ENCODE results near the gene SNX22.

SNX22 gene

GRCh38 chr15:64134345-64134829, 17.1 kb upstream of the SNX22 start:
- no peak for DNase-seq (ENCODE audit: low spot score)

GRCh38 chr15:64136347-64136746, 15.2 kb upstream of the SNX22 start:
- DNase-seq (ENCODE audit: low spot score), result no peak

- DNase-seq (ENCODE audit: low spot score), result no peak
These were observed 14.2 kb upstream of the SNX22 start for GRCh38 chr15:64137226-64137833.

GRCh38 chr15:64138331-64138941, 13.1 kb upstream of the SNX22 start:
- no peak for DNase-seq (ENCODE audit: low spot score)

- DNase-seq (ENCODE audit: low spot score), result no peak
These were observed 9.6 kb upstream of the SNX22 start for GRCh38 chr15:64141798-64142512.

- no peak for DNase-seq (ENCODE audit: low spot score)
These were observed 8.3 kb upstream of the SNX22 start for GRCh38 chr15:64143276-64143675.

GRCh38 chr15:64144192-64144564, 7.4 kb upstream of the SNX22 start:
- no peak for DNase-seq (ENCODE audit: low spot score)

- DNase-seq (ENCODE audit: low spot score), result no peak
These were observed 6.8 kb upstream of the SNX22 start for GRCh38 chr15:64144565-64145281.

GRCh38 chr15:64146041-64146440, 5.5 kb upstream of the SNX22 start:
- DNase-seq (ENCODE audit: low spot score), result no peak

- no peak for DNase-seq (ENCODE audit: low spot score)
These were observed 5.0 kb upstream of the SNX22 start for GRCh38 chr15:64146520-64146884.

GRCh38 chr15:64146885-64147681, 4.4 kb upstream of the SNX22 start:
- DNase-seq (ENCODE audit: low spot score), result no peak

GRCh38 chr15:64148168-64148567, 3.4 kb upstream of the SNX22 start:
- no peak for DNase-seq (ENCODE audit: low spot score)

- DNase-seq (ENCODE audit: low spot score), result no peak
These were observed 3.0 kb upstream of the SNX22 start for GRCh38 chr15:64148581-64148980.

- no peak for DNase-seq (ENCODE audit: low spot score)
These were observed 2.1 kb upstream of the SNX22 start for GRCh38 chr15:64149424-64149823.

GRCh38 chr15:64149893-64150578, 1.5 kb upstream of the SNX22 start:
- DNase-seq (ENCODE audit: low spot score), result no peak

- no peak for DNase-seq (ENCODE audit: low spot score)
These were observed 1.2 kb downstream of the SNX22 start for GRCh38 chr15:64152507-64153387.

- peak; percentile 87 for DNase-seq (ENCODE audit: low spot score)
These were observed 2.2 kb downstream of the SNX22 start for GRCh38 chr15:64153480-64154367.

GRCh38 chr15:64155802-64156651, 4.5 kb downstream of the SNX22 start:
- no peak for DNase-seq (ENCODE audit: low spot score)
